Measurements from ENCODE around the gene CLDN25. TPM values are rescaled to one million over a fixed set of nuclear protein-coding genes. Genes with fewer than 3 reads are reported as not detected.

CLDN25 gene
- total and polyA plus RNA-seq, 2 of the 13 experiments (the other 11 are each of a cell fraction or from before 2014, with no cell fraction given), result not detected

- 0 out of 3 replicates have a peak, but pooled peaks have one; percentile 31 for ATAC-seq
- no peak for FAIRE-seq
- Histone ChIP-seq H3K36me3 (replicated peaks in 1 of 2; ENCODE audit: control insufficient read depth in 1 of 2, insufficient read depth in 2 of 2, low read length in 2 of 2) (no peaks in the 10 kb centered on the region), H4K20me1 (ENCODE audit: insufficient read depth, low read length) (no peaks in the 10 kb centered on the region), H3K9ac (ENCODE audit: insufficient read depth, low read depth, low read length) (no peak overlapping the region), H3K27ac (ENCODE audit: extremely low read length, insufficient read depth, low read length) (no peak overlapping the region), H3K4me2 (ENCODE audit: low read depth, low read length) (no peak overlapping the region), H2AFZ (ENCODE audit: low read length) (no peak overlapping the region), H3K4me3 (replicated peaks in 1 of 3; ENCODE audit: insufficient read depth in 1 of 3, low read depth in 2 of 3, low read length in 3 of 3) (no peak overlapping the region), H3K27me3 (ENCODE audit: control insufficient read depth in 1 of 2, insufficient read depth in 2 of 2, low read length in 2 of 2) (no peaks in the 10 kb centered on the region; a peak in 2 of 5 replicates), H3K9me3 (ENCODE audit: low read length) (no peaks in the 10 kb centered on the region), H3K79me2 (ENCODE audit: insufficient read depth, low read length) (no peaks in the 10 kb centered on the region), H3K4me1 (ENCODE audit: insufficient read depth, low read length) (no peaks in the 10 kb centered on the region)
- DNase-seq (ENCODE audit: low spot score), result no peak
- no peak for TF ChIP-seq ZNF124 (CRISPR knock-in tag; IDR thresholded peaks at IDR 0.05)
- TF ChIP-seq ISX (CRISPR knock-in tag; conservative IDR thresholded peaks at IDR 0.05), result no peak
- no peak for TF ChIP-seq ZNF569 (CRISPR knock-in tag; IDR thresholded peaks at IDR 0.05; ENCODE audit: borderline replicate concordance)
- TF ChIP-seq ZNF614 (CRISPR knock-in tag; IDR thresholded peaks at IDR 0.05; ENCODE audit: borderline replicate concordance), result no peak
- no peak for TF ChIP-seq STAT6 (CRISPR knock-in tag; IDR thresholded peaks at IDR 0.05; ENCODE audit: borderline replicate concordance)
- no peak for TF ChIP-seq GFI1 (CRISPR knock-in tag; IDR thresholded peaks at IDR 0.05; ENCODE audit: borderline replicate concordance)
- TF ChIP-seq ZFAT (CRISPR knock-in tag; conservative IDR thresholded peaks at IDR 0.05), result no peak
- no peak for TF ChIP-seq ZBTB10 (CRISPR knock-in tag; IDR thresholded peaks at IDR 0.05; ENCODE audit: borderline replicate concordance)
- no peak for TF ChIP-seq ZNF644 (CRISPR knock-in tag; IDR thresholded peaks at IDR 0.05; ENCODE audit: low read depth)
- TF ChIP-seq NR2F2 (IDR thresholded peaks at IDR 0.05; ENCODE audit: borderline replicate concordance, low read depth), result no peak
- no peak for TF ChIP-seq CBX1 (IDR thresholded peaks at IDR 0.05; ENCODE audit: low read depth)
- POLR2A ChIA-PET, result no interaction called here
- intact Hi-C loops (cut with micrococcal nuclease; ENCODE audit: unreplicated experiment) (no loop called here), in situ Hi-C loops (cut with HindIII; ENCODE audit: extremely low pct_ligation_motif_present, low pct_unique_long_range_greater_than_20kb) (no loop called here)
- BruUV-seq (replicated peaks), result no TSS peak
- CTCF ChIA-PET (ENCODE audit: low intra/inter-chr PET ratio, low total read pairs), result no interaction called here
- 93% methylated on average over 25 of the region's 35 CpGs for WGBS (ENCODE audit: low lambda C conversion rate)
These were observed 10.2 kb downstream of the CLDN25 start for GRCh38 chr11:113789675-113790320.
